K562 (cell line): Measurements from ENCODE around the gene SPATA3.

Experiments used
- HDAC1 ChIP-seq, 2 experiments: fragments of 450-650 bp; IDR thresholded peaks; 2 replicates each; pipeline ENCODE4 v1.6.1; 2016 to 2017; ENCODE audit warnings: inconsistent platforms in 1 of 2, mild to moderate bottlenecking in 1 of 2, moderate library complexity in 1 of 2
- KAT2B ChIP-seq: IDR thresholded peaks from one replicate; pipeline ENCODE4 v1.6.1; 2012; ENCODE audit warnings: low read depth, mild to moderate bottlenecking, control low read depth, inconsistent platforms, low read length, moderate library complexity
- ZFX ChIP-seq: sonication (generic); formaldehyde crosslinking; IDR thresholded peaks from 2 replicates; pipeline ENCODE4 v1.8.0; 2022; ENCODE audit warnings: mild to moderate bottlenecking, missing genetic modification reagents, moderate library complexity

DNA sequence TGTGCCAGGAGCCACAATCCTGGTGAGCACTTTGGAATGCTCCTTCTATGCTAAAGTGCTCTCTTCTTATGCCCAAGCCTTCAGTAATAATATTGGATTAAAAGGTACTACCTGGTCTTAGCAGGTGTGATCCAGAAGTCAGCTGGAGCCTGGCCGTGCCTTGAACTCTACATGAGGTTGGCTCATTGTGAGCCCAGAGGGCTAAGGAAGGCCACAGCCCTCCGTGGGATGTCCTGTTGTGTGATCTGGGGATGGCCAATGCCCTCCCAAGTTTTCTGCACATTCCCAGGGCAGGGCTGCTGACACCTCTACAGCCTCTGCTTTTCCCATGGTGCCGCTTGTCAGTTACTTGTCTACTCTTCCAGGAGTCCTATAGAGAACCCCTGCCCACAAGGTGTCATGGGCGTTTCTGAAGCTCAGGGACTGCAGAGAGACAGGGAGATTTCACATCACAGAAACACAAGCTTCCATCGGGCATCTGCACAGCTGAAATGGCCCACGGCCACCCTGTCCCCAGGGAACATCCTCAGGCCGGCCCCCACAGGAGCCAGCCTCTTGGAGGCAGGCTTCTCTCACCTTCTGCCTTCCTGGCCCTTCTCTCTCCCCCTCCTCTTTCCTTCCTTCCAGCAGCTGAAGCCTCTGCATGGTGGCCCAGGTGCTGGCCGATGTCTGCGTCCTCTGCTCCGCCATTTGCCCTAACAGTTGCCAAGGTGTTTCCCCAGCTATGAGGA, 43.5 kb upstream of the SPATA3 start:
- TF ChIP-seq KAT2B (no peak), HDAC1 (IDR thresholded peaks at IDR 0.05) (no peak), ZFX (no peak)
